HepG2 (cell line): ENCODE results near the gene GABBR2.

Experiments
- ASH2L ChIP-seq: fragments of 300-600, 200-600 bp; sonication (generic); IDR thresholded peaks from 2 replicates; pipeline ENCODE4 v1.7.0; 2017; ENCODE audit warnings: low read depth, mild to moderate bottlenecking, moderate library complexity, mixed read lengths, low read length; ENCODE audit not compliant: insufficient read length
- CTCF ChIP-seq: sonication (generic); formaldehyde crosslinking; IDR thresholded peaks from 2 replicates; pipeline ENCODE4 v1.5.0; 2020; ENCODE audit warnings: mild to moderate bottlenecking, missing genetic modification reagents, moderate library complexity
- ETV6 ChIP-seq: sonication (generic); formaldehyde crosslinking; conservative IDR thresholded peaks from 2 replicates; pipeline ENCODE4 v1.4.0; 2020; ENCODE audit warnings: missing genetic modification reagents
- EZH2 ChIP-seq: conservative IDR thresholded peaks from 2 replicates; pipeline ENCODE4 v1.6.1; 2012; ENCODE audit warnings: mild to moderate bottlenecking, low read depth, low read length, moderate library complexity
- FOXA1 ChIP-seq, 2 experiments: fragments of 450-650 bp in 1 of 2; sonication (generic) in 1 of 2; formaldehyde crosslinking in 1 of 2; IDR thresholded peaks; 2 replicates each; pipeline versions ENCODE4 v1.4.0 to v1.6.1; 2016 to 2020; ENCODE audit warnings: missing genetic modification reagents in 1 of 2
- HOMEZ ChIP-seq: IDR thresholded peaks from 2 replicates; pipeline ENCODE4 v1.6.1; 2016; ENCODE audit warnings: low read depth
- MAX ChIP-seq: IDR thresholded peaks from 2 replicates; pipeline ENCODE4 v1.6.1; 2012; ENCODE audit warnings: inconsistent platforms
- NR2F1 ChIP-seq, 2 experiments: fragments of 450-650 bp in 1 of 2; formaldehyde crosslinking in 1 of 2; IDR thresholded peaks; 2 replicates each; pipeline versions ENCODE4 v1.5.0 to v1.6.1; 2016 to 2020; ENCODE audit warnings: mild to moderate bottlenecking in 1 of 2, missing compliant biosample characterization in 1 of 2, missing genetic modification reagents in 1 of 2, moderate library complexity in 1 of 2
- PITX1 ChIP-seq: sonication (generic); formaldehyde crosslinking; IDR thresholded peaks from 2 replicates; pipeline ENCODE4 v1.5.1; 2020; ENCODE audit warnings: mild to moderate bottlenecking, missing genetic modification reagents
- POLR2A ChIP-seq, 2 experiments: IDR thresholded peaks; 2 replicates each; pipeline ENCODE4 v1.6.1; 2011; ENCODE audit warnings: low read depth in 2 of 2, low read length in 2 of 2, mild to moderate bottlenecking in 1 of 2, moderate library complexity in 1 of 2; ENCODE audit not compliant: insufficient read depth in 1 of 2
- STAG1 ChIP-seq: sonication (generic); formaldehyde crosslinking; IDR thresholded peaks from 2 replicates; pipeline ENCODE4 v1.4.0; 2020; ENCODE audit warnings: missing genetic modification reagents
- TCF7 ChIP-seq: sonication (generic); IDR thresholded peaks from 2 replicates; pipeline ENCODE4 v1.6.1; 2016; ENCODE audit warnings: antibody characterized with exemption, low read depth
- TRIM24 ChIP-seq: sonication (generic); formaldehyde crosslinking; IDR thresholded peaks from 2 replicates; pipeline ENCODE4 v1.8.0; 2022; ENCODE audit warnings: mild to moderate bottlenecking, missing genetic modification reagents
- ZNF598 ChIP-seq: sonication (generic); formaldehyde crosslinking; IDR thresholded peaks from 2 replicates; pipeline ENCODE4 v1.5.1; 2020; ENCODE audit warnings: mild to moderate bottlenecking, missing genetic modification reagents, borderline replicate concordance

- TF ChIP-seq POLR2A (IDR thresholded peaks at IDR 0.05; ENCODE audit: insufficient read depth in 1 of 2, low read depth in 2 of 2, low read length in 2 of 2) (no peak), TRIM24 (CRISPR knock-in tag) (no peak), CTCF (no peak), ETV6 (CRISPR knock-in tag) (no peak), PITX1 (CRISPR knock-in tag) (no peak), FOXA1 (IDR thresholded peaks at IDR 0.05) (no peak), FOXA1 (CRISPR knock-in tag; IDR thresholded peaks at IDR 0.05) (no peak), EZH2 (no peak), TCF7 (no peak), HOMEZ (CRISPR knock-in tag) (no peak), STAG1 (CRISPR knock-in tag) (no peak), MAX (no peak), NR2F1 (CRISPR knock-in tag; IDR thresholded peaks at IDR 0.05) (no peak), ASH2L (no peak), ZNF598 (CRISPR knock-in tag) (no peak)
These were observed 295.7 kb downstream of the GABBR2 start for GRCh38 chr9:98413084-98413483.
